Gastrocnemius medialis (tissue), 4 donors: ENCODE data around the gene NCOA7. TPM values are rescaled to one million over a fixed set of nuclear protein-coding genes. Genes with fewer than 3 reads are reported as not detected.

Source experiments
- ATAC-seq, 2 donors: fragments of 150-250 bp; one replicate each; pipeline ENCODE4 v1.9.1; 2016
- DNase-seq, 2 donors: peaks; one replicate each; pipeline ENCODE4 v3.0.0-alpha.2; 2019
- H3K27ac ChIP-seq, 4 donors: fragments of 200-600 bp; sonication (generic); 1 replicate in 1 of 4; 2 replicates in 3 of 4; pipeline ENCODE4 v1.5.1; 2016 to 2018; ENCODE audit warnings: mild to moderate bottlenecking in 2 of 4, moderate library complexity in 1 of 4
- H3K27me3 ChIP-seq, 3 donors: fragments of 200-600 bp; sonication (generic) in 2 of 3; 1 replicate in 1 of 3; 2 replicates in 2 of 3; pipeline versions ENCODE4 v1.5.1 to v1.6.0; 2016 to 2019; ENCODE audit warnings: mild to moderate bottlenecking in 1 of 3, moderate library complexity in 1 of 3
- H3K36me3 ChIP-seq, 2 donors: fragments of 200-600 bp; sonication (generic) in 1 of 2; one replicate each; pipeline ENCODE4 v1.5.1; 2017 to 2018
- H3K4me1 ChIP-seq, 2 donors: fragments of 200-600 bp; sonication (generic) in 1 of 2; one replicate each; pipeline ENCODE4 v1.5.1; 2016 to 2017; ENCODE audit warnings: mild to moderate bottlenecking in 2 of 2
- H3K4me3 ChIP-seq, 4 donors: fragments of 200-600 bp; sonication (generic) in 3 of 4; 1 replicate in 1 of 4; 2 replicates in 3 of 4; pipeline ENCODE4 v1.5.1; 2016 to 2019; ENCODE audit warnings: mild to moderate bottlenecking in 2 of 4
- H3K9me3 ChIP-seq, 3 donors: fragments of 200-600 bp; sonication (generic) in 2 of 3; 1 replicate in 1 of 3; 2 replicates in 2 of 3; pipeline ENCODE4 v1.5.1; 2016 to 2019
- POLR2A ChIP-seq, 2 donors: fragments of 450-650 bp; IDR thresholded peaks; one replicate each; pipeline ENCODE4 v1.6.1; 2017; ENCODE audit warnings: antibody characterized with exemption in 2 of 2, mild to moderate bottlenecking in 2 of 2, moderate library complexity in 2 of 2
- in situ Hi-C, 4 donors: fragments of 200-750 bp; cut with MboI; loops; one replicate each; pipeline versions ENCODE4 v1.15.0 to v1.8.0; 2017; ENCODE audit warnings: low sequenced_read_pairs in 4 of 4
- intact Hi-C: fragments of 100-400 bp; cut with DNase I; formaldehyde crosslinking; loops from one replicate; pipeline ENCODE4 v1.15.1; 2023; ENCODE audit warnings: low total_unique reads
- total RNA-seq, 4 donors: library from RNA; depleted of rRNA; stranded (reverse); fragments of >200 nt; gene quantifications; one replicate each; pipeline versions ENCODE4 v1.1.0 to v1.2.3, GENCODE V29; 2016
- TF ChIP-seq, protein P1 (sequence below), 5 experiments: fragments of 450-650 bp in 3 of 5; fragments of 200-600 bp in 2 of 5; sonication (generic) in 2 of 5; IDR thresholded peaks in 4 of 5; conservative IDR thresholded peaks in 1 of 5; 1 replicate in 4 of 5; 2 replicates in 1 of 5; pipeline ENCODE4 v1.5.1; 2016 to 2019; ENCODE audit warnings: antibody characterized with exemption in 5 of 5, mild to moderate bottlenecking in 3 of 5, moderate library complexity in 3 of 5

Gene NCOA7
- total RNA-seq, 4 donors from 2014 or later, result 7.0 to 9.5 (median 9.2) TPM

- intact Hi-C loops, result loop anchor here (2.0 to 10.0 kb wide), 3 partner anchors 33 to 817 kb away; partner anchors contain the start of genes HEY2 and RNF217
Observed at GRCh38 chr6:125781314-125781868, 9.4 kb upstream of the NCOA7 start.

DNA sequence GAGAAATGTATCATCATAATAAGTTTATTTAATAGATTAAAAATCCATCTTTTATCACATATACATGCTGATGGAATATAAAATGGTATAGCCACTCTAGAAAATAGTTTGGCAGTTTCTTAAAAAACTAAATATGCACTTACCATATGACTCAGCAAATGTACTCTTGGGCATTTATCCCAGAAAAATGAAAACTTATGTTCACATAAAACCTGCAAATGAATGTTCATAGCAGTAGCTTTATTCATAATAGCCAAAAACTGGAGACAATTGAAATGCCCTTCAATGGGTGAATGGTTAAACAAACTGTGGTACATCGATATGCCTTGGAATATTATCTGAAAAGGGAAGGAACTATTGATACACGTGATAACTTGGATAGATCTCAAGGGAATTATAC lies 6.4 kb upstream of the NCOA7 start:
- Histone ChIP-seq H3K4me1 (peaks cover 4 to 9% of the 10 kb centered on the region in 2 donors), H3K27me3 (no peaks in the 10 kb centered on the region), H3K36me3 (no peaks in the 10 kb centered on the region), H3K9me3 (no peaks in the 10 kb centered on the region), H3K4me3 (no peak overlapping the region), H3K27ac (no peak overlapping the region)
- in situ Hi-C loops (loop anchor here in 2 of 4 donors (10.0 kb wide), 2 partner anchors 170 to 190 kb away; partner anchors contain the start of gene HINT3 (in 1 of the 2)), intact Hi-C loops (loop anchor here (5.0 to 10.0 kb wide), 2 partner anchors 133 to 820 kb away; partner anchors contain the start of gene RNF217)
- DNase-seq, result no peak
- ATAC-seq, result no peak
- TF ChIP-seq, protein P1, sequence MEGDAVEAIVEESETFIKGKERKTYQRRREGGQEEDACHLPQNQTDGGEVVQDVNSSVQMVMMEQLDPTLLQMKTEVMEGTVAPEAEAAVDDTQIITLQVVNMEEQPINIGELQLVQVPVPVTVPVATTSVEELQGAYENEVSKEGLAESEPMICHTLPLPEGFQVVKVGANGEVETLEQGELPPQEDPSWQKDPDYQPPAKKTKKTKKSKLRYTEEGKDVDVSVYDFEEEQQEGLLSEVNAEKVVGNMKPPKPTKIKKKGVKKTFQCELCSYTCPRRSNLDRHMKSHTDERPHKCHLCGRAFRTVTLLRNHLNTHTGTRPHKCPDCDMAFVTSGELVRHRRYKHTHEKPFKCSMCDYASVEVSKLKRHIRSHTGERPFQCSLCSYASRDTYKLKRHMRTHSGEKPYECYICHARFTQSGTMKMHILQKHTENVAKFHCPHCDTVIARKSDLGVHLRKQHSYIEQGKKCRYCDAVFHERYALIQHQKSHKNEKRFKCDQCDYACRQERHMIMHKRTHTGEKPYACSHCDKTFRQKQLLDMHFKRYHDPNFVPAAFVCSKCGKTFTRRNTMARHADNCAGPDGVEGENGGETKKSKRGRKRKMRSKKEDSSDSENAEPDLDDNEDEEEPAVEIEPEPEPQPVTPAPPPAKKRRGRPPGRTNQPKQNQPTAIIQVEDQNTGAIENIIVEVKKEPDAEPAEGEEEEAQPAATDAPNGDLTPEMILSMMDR (IDR thresholded peaks at IDR 0.05 in 4 of 5, conservative IDR thresholded peaks at IDR 0.05 in 1 of 5), result no peak
- no peak for TF ChIP-seq POLR2A (IDR thresholded peaks at IDR 0.05)

More at GRCh38 chr6:125781314-125781868, 9.4 kb upstream of the NCOA7 start:
- Histone ChIP-seq H3K36me3 (no peaks in the 10 kb centered on the region), H3K27me3 (no peaks in the 10 kb centered on the region), H3K4me1 (peaks cover 0 to 5% of the 10 kb centered on the region in 2 donors), H3K27ac (peak overlapping the region; percentile 91 to 97 (median 95)), H3K9me3 (no peaks in the 10 kb centered on the region), H3K4me3 (peak overlapping the region; percentile 65 to 80 (median 75))
- no peak for TF ChIP-seq POLR2A (IDR thresholded peaks at IDR 0.05)
- TF ChIP-seq, protein P1 (IDR thresholded peaks at IDR 0.05 in 4 of 5, conservative IDR thresholded peaks at IDR 0.05 in 1 of 5), result no peak
- peak in 1 of 2 donors; percentile 61 for ATAC-seq
- in situ Hi-C loops, result loop anchor here in 2 of 4 donors (10.0 kb wide), 2 partner anchors 173 to 193 kb away; partner anchors contain the start of gene HINT3 (in 1 of the 2)
- peak in 1 of 2 donors; percentile 40 for DNase-seq

- Histone ChIP-seq H3K36me3 (no peaks in the 10 kb centered on the region), H3K4me3 (no peak overlapping the region), H3K9me3 (no peaks in the 10 kb centered on the region), H3K27ac (no peak overlapping the region), H3K4me1 (peaks cover 19% of the 10 kb centered on the region in 2 donors), H3K27me3 (no peaks in the 10 kb centered on the region)
- ATAC-seq, result no peak
- TF ChIP-seq POLR2A (IDR thresholded peaks at IDR 0.05), result no peak
- TF ChIP-seq, protein P1 (IDR thresholded peaks at IDR 0.05 in 4 of 5, conservative IDR thresholded peaks at IDR 0.05 in 1 of 5), result peak in 1 of 5 experiments; percentile 30
- no peak for DNase-seq
- intact Hi-C loops, result loop anchor here (10.0 kb wide), 1 partner anchor 823 kb away; the partner anchor contains the start of gene RNF217
- in situ Hi-C loops, result loop anchor here (5.0 to 10.0 kb wide), 4 partner anchors 167 to 190 kb away; partner anchors contain the start of gene HINT3 (in 1 of the 4)
Observed at GRCh38 chr6:125787791-125788190, 3.0 kb upstream of the NCOA7 start.

- Histone ChIP-seq H3K27me3 (no peaks in the 10 kb centered on the region), H3K9me3 (no peaks in the 10 kb centered on the region), H3K36me3 (no peaks in the 10 kb centered on the region), H3K4me3 (no peak overlapping the region), H3K4me1 (peaks cover 19% of the 10 kb centered on the region in 2 donors), H3K27ac (peak overlapping the region; percentile 90 to 98 (median 92))
- in situ Hi-C loops (loop anchor here (5.0 to 10.0 kb wide), 4 partner anchors 166 to 188 kb away; partner anchors contain the start of gene HINT3 (in 1 of the 4)), intact Hi-C loops (loop anchor here (10.0 kb wide), 1 partner anchor 824 kb away; the partner anchor contains the start of gene RNF217)
- DNase-seq, result peak in 1 of 2 donors; percentile 44
- peak in 1 of 2 donors; percentile 30 for ATAC-seq
- TF ChIP-seq, protein P1 (IDR thresholded peaks at IDR 0.05 in 4 of 5, conservative IDR thresholded peaks at IDR 0.05 in 1 of 5), result no peak
- TF ChIP-seq POLR2A (IDR thresholded peaks at IDR 0.05), result no peak
Observed at GRCh38 chr6:125789167-125789566, 1.6 kb upstream of the NCOA7 start.
